ENCODE results near the gene PANK4. TPM values are rescaled to one million over a fixed set of nuclear protein-coding genes. Genes with fewer than 3 reads are reported as not detected.

PANK4 gene
- total and polyA plus RNA-seq, 9 of the 15 experiments (the other 6 are each of a cell fraction or from before 2014, with no cell fraction given): 0.93 to 55.6 (median 31.5) TPM

- TF ChIP-seq, protein P1, sequence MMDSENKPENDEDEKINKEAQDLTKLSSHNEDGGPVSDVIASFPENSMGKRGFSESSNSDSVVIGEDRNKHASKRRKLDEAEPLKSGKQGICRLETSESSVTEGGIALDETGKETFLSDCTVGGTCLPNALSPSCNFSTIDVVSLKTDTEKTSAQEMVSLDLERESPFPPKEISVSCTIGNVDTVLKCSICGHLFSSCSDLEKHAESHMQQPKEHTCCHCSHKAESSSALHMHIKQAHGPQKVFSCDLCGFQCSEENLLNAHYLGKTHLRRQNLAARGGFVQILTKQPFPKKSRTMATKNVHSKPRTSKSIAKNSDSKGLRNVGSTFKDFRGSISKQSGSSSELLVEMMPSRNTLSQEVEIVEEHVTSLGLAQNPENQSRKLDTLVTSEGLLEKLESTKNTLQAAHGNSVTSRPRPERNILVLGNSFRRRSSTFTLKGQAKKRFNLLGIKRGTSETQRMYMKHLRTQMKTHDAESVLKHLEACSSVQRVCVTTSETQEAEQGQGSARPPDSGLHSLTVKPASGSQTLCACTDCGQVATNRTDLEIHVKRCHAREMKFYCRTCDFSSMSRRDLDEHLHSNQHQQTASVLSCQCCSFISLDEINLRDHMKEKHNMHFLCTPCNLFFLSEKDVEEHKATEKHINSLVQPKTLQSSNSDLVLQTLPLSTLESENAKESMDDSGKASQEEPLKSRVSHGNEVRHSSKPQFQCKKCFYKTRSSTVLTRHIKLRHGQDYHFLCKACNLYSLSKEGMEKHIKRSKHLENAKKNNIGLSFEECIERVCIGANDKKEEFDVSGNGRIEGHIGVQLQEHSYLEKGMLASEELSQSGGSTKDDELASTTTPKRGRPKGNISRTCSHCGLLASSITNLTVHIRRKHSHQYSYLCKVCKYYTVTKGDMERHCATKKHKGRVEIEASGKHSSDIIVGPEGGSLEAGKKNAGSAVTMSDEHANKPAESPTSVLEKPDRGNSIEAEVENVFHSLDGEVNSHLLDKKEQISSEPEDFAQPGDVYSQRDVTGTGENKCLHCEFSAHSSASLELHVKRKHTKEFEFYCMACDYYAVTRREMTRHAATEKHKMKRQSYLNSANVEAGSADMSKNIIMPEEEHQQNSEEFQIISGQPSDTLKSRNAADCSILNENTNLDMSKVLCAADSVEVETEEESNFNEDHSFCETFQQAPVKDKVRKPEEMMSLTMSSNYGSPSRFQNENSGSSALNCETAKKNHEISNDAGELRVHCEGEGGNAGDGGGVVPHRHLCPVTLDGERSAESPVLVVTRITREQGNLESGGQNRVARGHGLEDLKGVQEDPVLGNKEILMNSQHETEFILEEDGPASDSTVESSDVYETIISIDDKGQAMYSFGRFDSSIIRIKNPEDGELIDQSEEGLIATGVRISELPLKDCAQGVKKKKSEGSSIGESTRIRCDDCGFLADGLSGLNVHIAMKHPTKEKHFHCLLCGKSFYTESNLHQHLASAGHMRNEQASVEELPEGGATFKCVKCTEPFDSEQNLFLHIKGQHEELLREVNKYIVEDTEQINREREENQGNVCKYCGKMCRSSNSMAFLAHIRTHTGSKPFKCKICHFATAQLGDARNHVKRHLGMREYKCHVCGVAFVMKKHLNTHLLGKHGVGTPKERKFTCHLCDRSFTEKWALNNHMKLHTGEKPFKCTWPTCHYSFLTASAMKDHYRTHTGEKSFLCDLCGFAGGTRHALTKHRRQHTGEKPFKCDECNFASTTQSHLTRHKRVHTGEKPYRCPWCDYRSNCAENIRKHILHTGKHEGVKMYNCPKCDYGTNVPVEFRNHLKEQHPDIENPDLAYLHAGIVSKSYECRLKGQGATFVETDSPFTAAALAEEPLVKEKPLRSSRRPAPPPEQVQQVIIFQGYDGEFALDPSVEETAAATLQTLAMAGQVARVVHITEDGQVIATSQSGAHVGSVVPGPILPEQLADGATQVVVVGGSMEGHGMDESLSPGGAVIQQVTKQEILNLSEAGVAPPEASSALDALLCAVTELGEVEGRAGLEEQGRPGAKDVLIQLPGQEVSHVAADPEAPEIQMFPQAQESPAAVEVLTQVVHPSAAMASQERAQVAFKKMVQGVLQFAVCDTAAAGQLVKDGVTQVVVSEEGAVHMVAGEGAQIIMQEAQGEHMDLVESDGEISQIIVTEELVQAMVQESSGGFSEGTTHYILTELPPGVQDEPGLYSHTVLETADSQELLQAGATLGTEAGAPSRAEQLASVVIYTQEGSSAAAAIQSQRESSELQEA (IDR thresholded peaks at IDR 0.05; ENCODE audit: low read depth): no peak
- TF ChIP-seq ZNF511 (CRISPR knock-in tag; IDR thresholded peaks at IDR 0.05): no peak
- no peak for TF ChIP-seq HCFC1 (IDR thresholded peaks at IDR 0.05; ENCODE audit: low read depth, low read length)
- no peak for TF ChIP-seq GATA2 (CRISPR knock-in tag; IDR thresholded peaks at IDR 0.05)
Measured at GRCh38 chr1:2486041-2486440, 40.4 kb downstream of the PANK4 start (continued).
